M059J (cell line): ENCODE results near the gene ADRB1. TPM values are rescaled to one million over a fixed set of nuclear protein-coding genes. Genes with fewer than 3 reads are reported as not detected.

Experiments used
- DNase-seq: peaks from one replicate; pipeline ENCODE4 v3.0.0-alpha.2; 2012; ENCODE audit warnings: low read depth
- total RNA-seq: library from RNA; depleted of rRNA; stranded (reverse); fragments of >200 nt; shearing (Covaris generic); gene quantifications from 2 replicates; pipeline ENCODE4 v1.2.3, GENCODE V29; 2014

ADRB1 gene
- total RNA-seq, 1 experiment from 2014 or later: 0.52 TPM

- no peak for DNase-seq
Measured at GRCh38 chr10:114057855-114058254, 14.2 kb downstream of the ADRB1 start.

GRCh38 chr10:114058297-114058696 is 14.6 kb downstream of the ADRB1 start:
- DNase-seq: no peak

GRCh38 chr10:114059561-114059960 is 15.9 kb downstream of the ADRB1 start:
- DNase-seq: no peak

GRCh38 chr10:114060456-114060855 is 16.8 kb downstream of the ADRB1 start:
- DNase-seq: no peak

- DNase-seq: no peak
Measured at GRCh38 chr10:114061148-114061547, 17.5 kb downstream of the ADRB1 start.

GRCh38 chr10:114061789-114062188 is 18.1 kb downstream of the ADRB1 start:
- DNase-seq: no peak

- no peak for DNase-seq
Measured at GRCh38 chr10:114064151-114065048, 20.7 kb downstream of the ADRB1 start.

- DNase-seq: no peak
Measured at GRCh38 chr10:114065049-114065435, 21.4 kb downstream of the ADRB1 start.

- DNase-seq: peak; percentile 49
Measured at GRCh38 chr10:114068054-114068707, 24.5 kb downstream of the ADRB1 start.

GRCh38 chr10:114070710-114071109 is 27.0 kb downstream of the ADRB1 start:
- DNase-seq: no peak

- DNase-seq: no peak
Measured at GRCh38 chr10:114071178-114071577, 27.5 kb downstream of the ADRB1 start.

- no peak for DNase-seq
Measured at GRCh38 chr10:114073395-114074186, 29.9 kb downstream of the ADRB1 start.

- no peak for DNase-seq
Measured at GRCh38 chr10:114075093-114075492, 31.4 kb downstream of the ADRB1 start.

- DNase-seq: no peak
Measured at GRCh38 chr10:114077347-114077746, 33.7 kb downstream of the ADRB1 start.

- DNase-seq: no peak
Measured at GRCh38 chr10:114077815-114078219, 34.2 kb downstream of the ADRB1 start.

- no peak for DNase-seq
Measured at GRCh38 chr10:114078346-114078745, 34.7 kb downstream of the ADRB1 start.

GRCh38 chr10:114079421-114079820 is 35.8 kb downstream of the ADRB1 start:
- no peak for DNase-seq

GRCh38 chr10:114081911-114082583 is 38.4 kb downstream of the ADRB1 start:
- DNase-seq: no peak

GRCh38 chr10:114083040-114083439 is 39.4 kb downstream of the ADRB1 start:
- peak; percentile 52 for DNase-seq

GRCh38 chr10:114084215-114084614 is 40.5 kb downstream of the ADRB1 start:
- DNase-seq: no peak

GRCh38 chr10:114087255-114087654 is 43.6 kb downstream of the ADRB1 start:
- DNase-seq: no peak

- no peak for DNase-seq
Measured at GRCh38 chr10:114087655-114088054, 44.0 kb downstream of the ADRB1 start.
